ENCODE measurements around the gene RCC2.

RCC2 gene

DNA sequence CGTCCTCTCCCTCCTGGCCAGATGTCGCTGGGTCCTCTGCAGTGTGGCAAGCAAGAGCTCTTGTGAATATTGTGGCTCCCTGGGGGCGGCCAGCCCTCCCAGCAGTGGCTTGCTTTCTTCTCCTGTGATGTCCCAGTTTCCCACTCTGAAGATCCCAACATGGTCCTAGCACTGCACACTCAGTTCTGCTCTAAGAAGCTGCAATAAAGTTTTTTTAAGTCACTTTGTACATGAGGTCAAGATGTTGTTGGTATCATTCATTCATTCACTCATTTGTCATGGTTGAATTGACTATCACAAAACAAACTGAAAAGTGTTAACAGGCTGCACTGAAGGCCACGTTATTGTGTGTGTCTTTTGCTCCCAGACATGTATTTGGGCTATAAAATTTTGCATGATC is 75.7 kb downstream of the RCC2 start:
- TF ChIP-seq, protein P1, sequence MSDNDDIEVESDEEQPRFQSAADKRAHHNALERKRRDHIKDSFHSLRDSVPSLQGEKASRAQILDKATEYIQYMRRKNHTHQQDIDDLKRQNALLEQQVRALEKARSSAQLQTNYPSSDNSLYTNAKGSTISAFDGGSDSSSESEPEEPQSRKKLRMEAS (IDR thresholded peaks at IDR 0.05) = no peak
- TF ChIP-seq ZBTB7A (IDR thresholded peaks at IDR 0.05; ENCODE audit: low read depth) = no peak
- no peak for TF ChIP-seq TCF12 (IDR thresholded peaks at IDR 0.05; ENCODE audit: low read depth)
- no peak for TF ChIP-seq TAF1 (IDR thresholded peaks at IDR 0.05; ENCODE audit: low read depth)
- no peak for TF ChIP-seq CEBPB (IDR thresholded peaks at IDR 0.05)
- no peak for TF ChIP-seq CREB1 (IDR thresholded peaks at IDR 0.05; ENCODE audit: low read depth)
- no peak for TF ChIP-seq YY1 (IDR thresholded peaks at IDR 0.05; ENCODE audit: low read depth)

GRCh38 chr1:17363351-17363750 is 76.1 kb downstream of the RCC2 start:
- TF ChIP-seq TEAD4 (IDR thresholded peaks at IDR 0.05) (no peak), REST (IDR thresholded peaks at IDR 0.05; ENCODE audit: low read depth) (no peak), RAD21 (IDR thresholded peaks at IDR 0.05; ENCODE audit: low read depth) (no peak)

DNA sequence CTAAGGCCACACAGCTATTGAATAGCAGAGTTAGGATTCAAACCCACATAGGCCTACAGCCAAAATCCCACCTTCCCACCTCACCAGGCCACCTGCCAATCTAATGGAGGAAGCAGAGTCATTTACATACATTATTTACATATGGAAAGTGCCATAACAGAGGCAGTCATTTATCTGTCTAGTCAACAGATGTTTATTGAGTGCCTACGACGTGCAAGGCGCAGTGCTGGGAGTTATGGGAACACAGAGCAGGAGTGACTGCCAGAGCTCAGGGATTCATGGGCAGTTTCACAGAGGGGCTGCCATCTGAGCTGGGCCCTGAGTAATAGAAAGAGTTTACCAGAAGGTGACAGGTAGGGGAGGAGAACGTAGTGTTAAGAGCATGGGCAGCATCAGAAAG is 77.8 kb downstream of the RCC2 start:
- TF ChIP-seq CREB1 (IDR thresholded peaks at IDR 0.05; ENCODE audit: low read depth) = no peak
- TF ChIP-seq EP300 (IDR thresholded peaks at IDR 0.05; ENCODE audit: borderline replicate concordance) = no peak
- no peak for TF ChIP-seq TCF12 (IDR thresholded peaks at IDR 0.05; ENCODE audit: low read depth)
- TF ChIP-seq, protein P1 (IDR thresholded peaks at IDR 0.05) = no peak
- no peak for TF ChIP-seq TEAD4 (IDR thresholded peaks at IDR 0.05)
- no peak for TF ChIP-seq TAF1 (IDR thresholded peaks at IDR 0.05; ENCODE audit: low read depth)
- no peak for TF ChIP-seq RAD21 (IDR thresholded peaks at IDR 0.05; ENCODE audit: low read depth)
- TF ChIP-seq, protein P2, sequence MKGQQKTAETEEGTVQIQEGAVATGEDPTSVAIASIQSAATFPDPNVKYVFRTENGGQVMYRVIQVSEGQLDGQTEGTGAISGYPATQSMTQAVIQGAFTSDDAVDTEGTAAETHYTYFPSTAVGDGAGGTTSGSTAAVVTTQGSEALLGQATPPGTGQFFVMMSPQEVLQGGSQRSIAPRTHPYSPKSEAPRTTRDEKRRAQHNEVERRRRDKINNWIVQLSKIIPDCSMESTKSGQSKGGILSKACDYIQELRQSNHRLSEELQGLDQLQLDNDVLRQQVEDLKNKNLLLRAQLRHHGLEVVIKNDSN (IDR thresholded peaks at IDR 0.05) = no peak
- TF ChIP-seq REST (IDR thresholded peaks at IDR 0.05; ENCODE audit: low read depth) = no peak
- TF ChIP-seq EGR1 (IDR thresholded peaks at IDR 0.05) = no peak
- no peak for TF ChIP-seq NFIC (IDR thresholded peaks at IDR 0.05)
- TF ChIP-seq ZBTB7A (IDR thresholded peaks at IDR 0.05; ENCODE audit: low read depth) = no peak
- no peak for TF ChIP-seq CEBPB (IDR thresholded peaks at IDR 0.05)
- no peak for TF ChIP-seq YY1 (IDR thresholded peaks at IDR 0.05; ENCODE audit: low read depth)
- TF ChIP-seq FOXM1 (IDR thresholded peaks at IDR 0.05; ENCODE audit: borderline replicate concordance, low read depth) = no peak

- TF ChIP-seq RAD21 (IDR thresholded peaks at IDR 0.05; ENCODE audit: low read depth) (no peak), TAF1 (IDR thresholded peaks at IDR 0.05; ENCODE audit: low read depth) (no peak), EP300 (IDR thresholded peaks at IDR 0.05; ENCODE audit: borderline replicate concordance) (no peak), REST (IDR thresholded peaks at IDR 0.05; ENCODE audit: low read depth) (no peak), TEAD4 (IDR thresholded peaks at IDR 0.05) (no peak), NFIC (IDR thresholded peaks at IDR 0.05) (no peak), YY1 (IDR thresholded peaks at IDR 0.05; ENCODE audit: low read depth) (no peak), CEBPB (IDR thresholded peaks at IDR 0.05) (no peak), CREB1 (IDR thresholded peaks at IDR 0.05; ENCODE audit: low read depth) (no peak), TCF12 (IDR thresholded peaks at IDR 0.05; ENCODE audit: low read depth) (no peak)
- TF ChIP-seq, protein P2 (IDR thresholded peaks at IDR 0.05) = no peak
Observed at GRCh38 chr1:17360272-17360956, 79.1 kb downstream of the RCC2 start.

DNA sequence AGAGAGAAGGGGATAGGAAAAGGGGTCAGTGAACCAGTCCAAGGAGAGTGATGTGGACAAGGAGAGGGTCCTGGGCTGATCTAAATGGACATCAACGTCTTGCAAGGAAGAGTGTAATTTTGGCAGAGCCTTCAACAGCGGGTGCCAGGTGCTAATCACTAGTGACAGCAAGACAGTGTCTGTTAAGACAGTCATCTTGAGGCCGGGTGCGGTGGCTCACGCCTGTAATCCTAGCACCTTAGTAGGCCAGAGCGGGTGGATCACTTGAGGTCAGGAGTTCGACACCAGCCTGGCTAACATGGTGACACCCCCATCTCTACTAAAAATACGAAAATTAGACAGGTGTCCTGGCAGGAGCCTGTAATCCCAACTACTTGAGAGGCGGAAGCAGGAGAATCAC is 79.7 kb downstream of the RCC2 start:
- TF ChIP-seq NFIC (IDR thresholded peaks at IDR 0.05) (no peak), RAD21 (IDR thresholded peaks at IDR 0.05; ENCODE audit: low read depth) (no peak), TAF1 (IDR thresholded peaks at IDR 0.05; ENCODE audit: low read depth) (no peak), TEAD4 (IDR thresholded peaks at IDR 0.05) (no peak), ZBTB7A (IDR thresholded peaks at IDR 0.05; ENCODE audit: low read depth) (no peak), EGR1 (IDR thresholded peaks at IDR 0.05) (no peak), CEBPB (IDR thresholded peaks at IDR 0.05) (no peak), TCF12 (IDR thresholded peaks at IDR 0.05; ENCODE audit: low read depth) (no peak), CREB1 (IDR thresholded peaks at IDR 0.05; ENCODE audit: low read depth) (no peak), FOXM1 (IDR thresholded peaks at IDR 0.05; ENCODE audit: borderline replicate concordance, low read depth) (no peak), REST (IDR thresholded peaks at IDR 0.05; ENCODE audit: low read depth) (no peak), EP300 (IDR thresholded peaks at IDR 0.05; ENCODE audit: borderline replicate concordance) (no peak)
- TF ChIP-seq, protein P2 (IDR thresholded peaks at IDR 0.05) = no peak
- TF ChIP-seq, protein P1 (IDR thresholded peaks at IDR 0.05) = no peak

Data from Ishikawa (cell line).